GM12878 (cell line): Measurements from ENCODE around the gene S100A8. TPM values are rescaled to one million over a fixed set of nuclear protein-coding genes. Genes with fewer than 3 reads are reported as not detected.

ENCODE experiments used
- ATAC-seq: fragments of 200-7000 bp; cut with Tn5 transposase; 3 replicates; pipeline ENCODE4 v1.9.1; 2020; ENCODE audit warnings: mild to moderate bottlenecking, moderate library complexity
- BruUV-seq: library from RNA; stranded (reverse); fragments of 400-500 nt; replicated peaks from 2 replicates; lab custom pipeline; 2021; lab: Mats Ljungman, UMichigan
- CTCF ChIA-PET: fragments of 300-600 bp; sonication (Branson Sonifier 250); formaldehyde crosslinking; extraction: SDS; loops from one replicate; lab custom pipeline; 2021; ENCODE audit warnings: inconsistent platforms; lab: Yijun Ruan, JAX
- POLR2A ChIA-PET: fragments of 350-600 bp; formaldehyde crosslinking; extraction: SDS; loops from one replicate; lab custom pipeline; 2021; ENCODE audit warnings: inconsistent platforms; lab: Charles Lee
- RAD21 ChIA-PET: fragments of 300-600 bp; sonication (Branson Sonifier 250); formaldehyde crosslinking; loops from one replicate; lab custom pipeline; 2023; ENCODE audit warnings: antibody characterized with exemption; ENCODE audit not compliant: unreplicated experiment; lab: Charles Lee
- SMC1A ChIA-PET: fragments of 300-600 bp; sonication (Branson Sonifier 250); formaldehyde crosslinking; loops from one replicate; lab custom pipeline; 2023; ENCODE audit not compliant: unreplicated experiment, uncharacterized antibody; lab: Charles Lee
- DNase-seq: peaks from one replicate; pipeline ENCODE4 v3.0.0-alpha.2; 2011; ENCODE audit warnings: low read depth, low spot score
- FAIRE-seq: peaks from 3 replicates; lab custom pipeline; 2011; peaks lifted over from hg19 to GRCh38; lab: Jason Lieb, UNC
- H2AFZ ChIP-seq: 2 replicates; pipeline ENCODE4 v1.6.0; 2011; ENCODE audit warnings: low read depth, low read length, control low read depth; ENCODE audit not compliant: control insufficient read depth
- H3K27ac ChIP-seq: 2 replicates; pipeline ENCODE4 v1.5.1; 2011; ENCODE audit warnings: control low read depth; ENCODE audit not compliant: control insufficient read depth, insufficient read depth
- H3K27me3 ChIP-seq, 2 experiments: replicated peaks in 1 of 2; 2 replicates each; pipeline versions ENCODE4 v1.6.0 to v1.6.1; 2011; ENCODE audit warnings: low read length in 1 of 2; ENCODE audit not compliant: control insufficient read depth in 2 of 2, insufficient read depth in 2 of 2
- H3K36me3 ChIP-seq, 2 experiments: 2 replicates each; pipeline ENCODE4 v1.5.1; 2011; ENCODE audit warnings: low read length in 1 of 2; ENCODE audit not compliant: control insufficient read depth in 2 of 2, insufficient read depth in 2 of 2
- H3K4me1 ChIP-seq: 2 replicates; pipeline ENCODE4 v1.6.1; 2011; ENCODE audit warnings: mild to moderate bottlenecking, low read length, moderate library complexity, mixed read lengths; ENCODE audit not compliant: control insufficient read depth, insufficient read depth
- H3K4me2 ChIP-seq: 2 replicates; pipeline ENCODE4 v1.6.0; 2011; ENCODE audit warnings: control low read depth; ENCODE audit not compliant: control insufficient read depth, insufficient read depth
- H3K4me3 ChIP-seq: fragments of 200-600 bp; sonication (generic); 2 replicates; pipeline ENCODE4 v1.5.1; 2016
- H3K79me2 ChIP-seq: 2 replicates; pipeline ENCODE4 v1.6.0; 2011; ENCODE audit warnings: low read length; ENCODE audit not compliant: control insufficient read depth, insufficient read depth
- H3K9ac ChIP-seq: 2 replicates; pipeline ENCODE4 v1.8.0; 2011; ENCODE audit warnings: low read length, control low read depth, mixed read lengths; ENCODE audit not compliant: control insufficient read depth, insufficient read depth
- H3K9me3 ChIP-seq: replicated peaks from 3 replicates; pipeline ENCODE4 v1.5.1; 2011; ENCODE audit warnings: mild to moderate bottlenecking, low read length; ENCODE audit not compliant: control insufficient read depth, insufficient read depth
- H4K20me1 ChIP-seq: 2 replicates; pipeline ENCODE4 v1.6.0; 2011; ENCODE audit not compliant: control insufficient read depth, insufficient read depth
- ASH2L ChIP-seq: fragments of 300-600, 200-600 bp; sonication (generic); IDR thresholded peaks from 2 replicates; pipeline ENCODE4 v1.6.1; 2017; ENCODE audit warnings: low read depth, mild to moderate bottlenecking, borderline replicate concordance
- CHD1 ChIP-seq: IDR thresholded peaks from 2 replicates; pipeline ENCODE4 v1.6.1; 2012; ENCODE audit warnings: low read depth, low read length, improper control_type of control experiment
- EP300 ChIP-seq, 2 experiments: fragments of 150-350 bp in 1 of 2; IDR thresholded peaks; 2 replicates each; pipeline ENCODE4 v1.6.1; 2011 to 2012; ENCODE audit warnings: low read depth in 2 of 2, low read length in 2 of 2, borderline replicate concordance in 1 of 2, improper control_type of control experiment in 1 of 2, inconsistent platforms in 1 of 2; ENCODE audit not compliant: control insufficient read depth in 1 of 2
- FOXK2 ChIP-seq: fragments of 450-650 bp; IDR thresholded peaks from 2 replicates; pipeline ENCODE4 v1.6.1; 2017; ENCODE audit warnings: mild to moderate bottlenecking, moderate library complexity
- HDAC6 ChIP-seq: fragments of 200-600 bp; sonication (generic); IDR thresholded peaks from one replicate; pipeline ENCODE4 v1.8.0; 2017; ENCODE audit warnings: antibody characterized with exemption; ENCODE audit not compliant: unreplicated experiment
- KAT2A ChIP-seq: conservative IDR thresholded peaks from 2 replicates; pipeline ENCODE4 v1.6.1; 2011; ENCODE audit warnings: low read depth, low read length; ENCODE audit not compliant: control insufficient read depth
- MTA3 ChIP-seq: IDR thresholded peaks from 2 replicates; pipeline ENCODE4 v1.6.1; 2012; ENCODE audit warnings: low read length, inconsistent platforms, borderline replicate concordance
- NFYA ChIP-seq: IDR thresholded peaks from 2 replicates; pipeline ENCODE4 v1.6.1; 2011; ENCODE audit warnings: low read depth, mild to moderate bottlenecking, low read length, improper control_type of control experiment, borderline replicate concordance
- WGBS: methylation state at CpG from one replicate; pipeline ENCODE4 v1.1.6; 2016; ENCODE audit warnings: low lambda C conversion rate; ENCODE audit not compliant: insufficient replicate concordance, insufficient coverage; ENCODE audit errors: missing lambda C conversion rate; 5-methylcytosine and 5-hydroxymethylcytosine counted together
- in situ Hi-C: fragments of 300-500 bp; cut with MboI; formaldehyde crosslinking; loops from 9 replicates; pipeline ENCODE4 v1.14.3; 2018; ENCODE audit warnings: mixed read lengths
- intact Hi-C: fragments of 100-400 bp; cut with micrococcal nuclease; formaldehyde crosslinking; loops from one replicate; pipeline ENCODE4 v1.14.2; 2022; ENCODE audit not compliant: unreplicated experiment
- polyA plus RNA-seq, 11 experiments: library from polyadenylated mRNA; depleted of rRNA in 4 of 11; unstranded in 6 of 11; stranded (reverse) in 5 of 11; fragments of >200 nt; fragmentation: Nextera tagmentation in 4 of 11; fragmentation: Illumina TruSeq in 1 of 11; extraction: Ambion mirVana in 4 of 11; extraction: Trizol in 1 of 11; gene quantifications; 1 replicate in 1 of 11; 2 replicates in 10 of 11; pipeline versions ENCODE4 v1.2.1 to v1.2.3, GENCODE V29; 2011 to 2016; ENCODE audit warnings: inconsistent platforms in 2 of 11, missing spikeins in 2 of 11, low read depth in 1 of 11
- total RNA-seq, 4 experiments: library from RNA; depleted of rRNA in 3 of 4; stranded (reverse); fragments of >200 nt in 3 of 4; fragmentation: Illumina TruSeq in 1 of 4; extraction: Trizol in 1 of 4; gene quantifications; 2 replicates each; pipeline versions ENCODE4 v1.2.1 to v1.2.3, GENCODE V29; 2013 to 2021

S100A8 gene
- total and polyA plus RNA-seq, 10 of the 15 experiments (the other 5 are each of a cell fraction or from before 2014, with no cell fraction given): 0.28 TPM; not detected in 9

DNA sequence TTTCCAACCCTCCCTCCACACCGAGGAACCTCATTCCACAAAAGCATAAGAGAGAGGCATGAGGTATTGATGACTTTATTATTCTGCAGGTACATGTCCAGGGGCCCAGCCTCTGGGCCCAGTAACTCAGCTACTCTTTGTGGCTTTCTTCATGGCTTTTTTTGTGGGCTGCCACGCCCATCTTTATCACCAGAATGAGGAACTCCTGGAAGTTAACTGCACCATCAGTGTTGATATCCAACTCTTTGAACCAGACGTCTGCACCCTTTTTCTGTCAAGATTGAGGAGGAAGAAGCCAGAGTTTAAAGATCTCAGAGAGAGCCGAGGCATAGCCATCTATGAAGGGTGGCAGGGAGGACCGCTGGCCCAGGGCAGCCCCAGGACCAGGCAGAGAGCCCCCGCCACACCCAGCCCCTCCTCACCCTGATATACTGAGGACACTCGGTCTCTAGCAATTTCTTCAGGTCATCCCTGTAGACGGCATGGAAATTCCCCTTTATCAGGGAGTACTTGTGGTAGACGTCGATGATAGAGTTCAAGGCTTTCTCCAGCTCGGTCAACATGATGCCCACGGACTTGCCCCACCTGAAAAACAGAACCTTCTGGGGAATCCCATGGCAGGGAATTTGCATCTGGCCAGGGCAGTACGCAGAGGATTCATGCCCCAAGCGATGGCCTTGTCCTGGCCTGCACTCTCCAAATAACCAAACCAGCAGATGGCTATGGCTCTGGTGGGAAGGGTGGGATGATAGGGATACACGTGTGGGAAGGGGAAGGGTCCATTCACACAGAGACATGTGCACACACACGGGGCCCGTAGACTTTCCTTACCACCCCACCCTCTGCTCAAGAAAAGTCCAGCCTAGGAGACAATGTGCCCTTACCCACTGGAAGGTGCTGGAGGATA, 647 bp downstream of the S100A8 start:
- TF ChIP-seq EP300 (IDR thresholded peaks at IDR 0.05; ENCODE audit: borderline replicate concordance in 1 of 2, control insufficient read depth in 1 of 2, low read depth in 2 of 2, low read length in 2 of 2): no peak
- no peak for TF ChIP-seq NFYA
- no peak for TF ChIP-seq CHD1
- TF ChIP-seq FOXK2: no peak
- no peak for TF ChIP-seq ASH2L
- TF ChIP-seq KAT2A: no peak
- no peak for TF ChIP-seq HDAC6
- TF ChIP-seq MTA3: no peak
- TF ChIP-seq, all 136 proteins: peak for 0
- RAD21 ChIA-PET: no interaction called here
- POLR2A ChIA-PET: no interaction called here
- no peaks in the 10 kb centered on the region for H4K20me1 ChIP-seq
- intact Hi-C loops: no loop called here
- CTCF ChIA-PET: interaction anchor here (0.6 kb wide), 1 partner anchor 105 kb away, joined by 3 read pairs; no protein-coding TSS in a partner anchor
- WGBS: 7% methylated on average over 17 of the region's 17 CpGs
- DNase-seq: no peak
- H3K79me2 ChIP-seq: no peaks in the 10 kb centered on the region
- no peak overlapping the region for H3K4me3 ChIP-seq
- no peak for ATAC-seq
- in situ Hi-C loops: no loop called here
- SMC1A ChIA-PET: no interaction called here
- no peaks in the 10 kb centered on the region for H3K4me1 ChIP-seq
- no peaks in the 10 kb centered on the region for H3K36me3 ChIP-seq
- H3K27me3 ChIP-seq: peaks cover 1 to 2% of the 10 kb centered on the region in 2 experiments; a peak in 1 of 4 replicates
- BruUV-seq: no TSS peak
- FAIRE-seq: no peak
- no peak overlapping the region for H2AFZ ChIP-seq
- no peak overlapping the region for H3K9ac ChIP-seq
- no peak overlapping the region for H3K4me2 ChIP-seq
- H3K27ac ChIP-seq: no peak overlapping the region
- no peaks in the 10 kb centered on the region for H3K9me3 ChIP-seq
